ENCODE data around the gene BORCS5.
"Not testable (repeated sequence)": the region's sequence is repeated elsewhere in the genome, so short reads cannot be mapped to it uniquely, and the experiment has no call there.

BORCS5 gene

DNA sequence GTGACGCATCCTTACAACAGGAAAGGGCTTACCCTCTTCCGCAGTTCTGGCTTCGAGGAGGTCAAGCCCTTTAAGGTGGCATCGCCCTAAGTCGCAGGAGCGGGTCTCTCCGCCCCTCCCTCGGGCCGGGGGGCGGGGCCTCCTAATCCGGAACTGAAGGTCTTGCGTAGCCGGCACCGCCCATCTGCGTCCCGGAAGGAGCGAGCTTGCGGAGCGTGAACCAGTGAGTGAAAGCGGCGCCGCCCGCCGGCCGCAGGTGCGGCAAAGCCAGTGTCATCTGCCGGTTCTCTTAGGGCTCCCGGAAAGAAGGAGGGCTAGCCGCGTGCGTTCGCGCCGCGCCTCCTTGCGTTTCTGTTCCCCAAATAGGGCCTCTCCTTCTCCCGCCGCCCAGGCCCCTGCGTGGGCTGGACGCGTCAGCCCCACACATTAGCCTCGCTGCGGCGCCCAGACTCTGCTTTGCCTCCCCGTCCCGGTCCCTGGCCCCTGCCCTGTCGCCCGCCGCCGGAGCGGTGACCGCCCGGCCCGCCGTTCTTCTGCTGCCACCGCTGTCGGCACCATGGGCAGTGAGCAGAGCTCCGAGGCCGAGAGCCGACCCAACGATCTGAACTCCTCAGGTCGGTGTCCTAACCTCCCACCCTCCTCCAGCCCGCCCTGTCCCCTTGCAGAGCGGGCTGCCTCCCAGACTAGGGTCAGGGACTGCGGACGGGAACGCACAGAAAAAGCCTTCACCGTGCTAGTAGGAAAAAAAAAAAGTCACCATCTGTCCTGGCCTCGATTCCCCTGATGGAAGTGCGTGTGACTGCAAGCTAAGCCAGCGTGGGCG, at the start of gene BORCS5:
Gene BORCS5 (plus strand): TSS at position 183 of the 823 bp plus-strand sequence. CDS start 374 bp downstream, at position 557.
- DNase-seq (ENCODE audit: low read depth): peak; percentile 98

DNA sequence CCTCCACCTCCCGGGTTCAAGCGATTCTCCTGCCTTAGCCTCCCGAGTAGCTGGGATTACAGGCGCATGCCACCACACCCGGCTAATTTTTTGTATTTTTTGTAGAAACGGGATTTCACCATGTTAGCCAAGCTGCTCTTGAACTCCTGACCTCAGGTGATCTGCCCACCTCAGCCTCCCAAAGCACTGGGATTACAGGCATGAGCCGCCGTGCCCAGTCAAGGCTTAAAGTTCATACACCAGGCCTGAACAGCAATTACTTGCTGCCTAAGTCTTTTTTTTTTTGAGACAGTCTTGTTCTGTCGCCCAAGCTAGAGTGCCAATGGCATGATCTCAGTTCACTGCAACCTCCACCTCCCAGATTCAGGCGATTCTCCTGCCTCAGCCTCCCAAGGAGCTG, 46.2 kb upstream of the BORCS5 start:
- DNase-seq (ENCODE audit: low read depth): not testable (repeated sequence)

DNA sequence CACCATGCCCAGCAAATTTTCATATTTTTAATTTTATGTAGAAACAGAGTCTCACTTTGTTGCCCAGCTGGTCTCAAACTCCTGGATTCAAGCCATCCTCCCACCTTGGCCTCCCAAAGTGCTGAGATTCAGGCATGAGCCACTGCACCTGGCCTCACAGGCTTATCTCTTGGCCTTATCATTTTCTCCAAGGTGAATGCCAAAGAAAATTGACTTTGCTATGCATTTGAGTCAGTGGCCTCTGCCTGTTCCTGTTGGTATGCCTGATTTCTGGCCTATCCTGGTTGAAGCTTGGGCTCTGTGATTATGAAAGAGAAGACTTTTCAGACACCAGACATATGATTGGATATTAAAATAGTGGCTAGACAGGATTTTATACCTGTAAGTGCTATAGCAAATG, 41.0 kb upstream of the BORCS5 start:
- DNase-seq (ENCODE audit: low read depth): no peak

DNA sequence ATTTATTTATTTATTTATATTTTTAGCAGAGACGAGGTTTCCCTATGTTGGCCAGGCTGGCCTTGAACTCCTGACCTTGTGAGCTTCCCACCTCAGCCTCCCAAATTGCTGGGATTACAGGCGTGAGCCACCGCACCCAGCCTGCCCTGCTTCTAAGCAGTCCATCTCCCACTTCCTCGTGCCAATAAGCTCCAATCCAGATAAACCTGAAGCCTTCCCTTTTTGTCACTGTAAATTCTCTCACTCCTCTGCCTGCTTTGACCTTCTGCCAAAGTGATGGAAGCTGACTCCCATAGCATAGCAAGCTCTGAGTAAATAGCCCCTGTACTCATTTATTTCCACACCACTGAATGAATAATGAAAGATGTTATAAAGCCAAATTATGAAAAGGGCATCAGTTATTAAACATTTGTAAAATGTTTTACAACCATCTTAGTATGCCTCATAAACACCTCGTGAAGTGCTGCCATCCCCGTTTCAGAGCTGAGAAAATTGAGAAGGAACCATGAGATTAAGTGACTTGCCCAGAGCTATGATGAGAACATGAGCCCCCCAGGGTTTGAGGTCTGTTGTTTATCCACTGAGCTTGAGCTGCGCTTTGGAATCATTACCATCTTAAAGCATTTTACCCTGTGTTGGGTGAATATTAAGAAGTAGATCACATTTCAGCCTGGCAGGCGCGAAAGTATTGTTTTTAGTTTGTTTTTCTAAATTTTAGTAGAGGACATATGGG, 37.3 kb upstream of the BORCS5 start:
- DNase-seq (ENCODE audit: low read depth): no peak

DNA sequence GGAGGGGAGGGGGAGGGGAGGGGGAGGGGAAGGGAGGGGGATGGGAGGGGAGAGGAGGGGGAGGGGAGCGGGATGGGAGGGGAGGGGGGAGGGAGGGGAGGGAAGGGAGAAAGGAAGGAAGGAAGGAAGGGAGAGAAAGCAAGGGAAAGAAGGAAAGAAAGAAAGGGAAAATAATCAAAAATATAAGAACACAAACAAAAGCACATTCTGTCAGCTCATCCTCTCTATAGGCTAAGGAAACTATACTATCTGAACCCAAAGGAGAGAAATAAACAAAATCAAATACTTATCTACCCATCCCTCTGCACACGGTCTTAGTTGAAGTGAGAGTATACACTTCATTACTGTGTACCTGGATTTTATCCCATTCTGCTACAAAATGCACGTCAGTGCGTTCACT, 33.8 kb upstream of the BORCS5 start:
- no peak for DNase-seq (ENCODE audit: low read depth)

DNA sequence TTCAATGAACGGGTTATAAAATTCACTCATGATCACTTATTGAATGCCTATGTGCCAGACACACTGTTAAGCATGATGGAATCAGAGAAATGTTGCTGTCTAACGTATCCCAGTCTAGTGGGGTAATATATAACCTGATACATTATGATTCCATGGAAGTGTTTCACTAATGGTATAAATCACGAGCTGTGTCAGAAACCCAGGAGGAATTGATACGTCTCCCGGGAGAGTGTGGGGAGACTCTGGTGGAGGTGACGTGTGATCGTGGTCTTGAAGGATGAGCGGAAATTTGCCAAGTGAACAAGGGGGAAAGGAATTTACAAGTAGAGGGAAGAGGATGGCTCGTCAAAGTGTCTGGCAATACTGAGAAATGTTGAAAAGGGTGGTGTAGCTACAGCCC, 33.3 kb upstream of the BORCS5 start:
- no peak for DNase-seq (ENCODE audit: low read depth)

DNA sequence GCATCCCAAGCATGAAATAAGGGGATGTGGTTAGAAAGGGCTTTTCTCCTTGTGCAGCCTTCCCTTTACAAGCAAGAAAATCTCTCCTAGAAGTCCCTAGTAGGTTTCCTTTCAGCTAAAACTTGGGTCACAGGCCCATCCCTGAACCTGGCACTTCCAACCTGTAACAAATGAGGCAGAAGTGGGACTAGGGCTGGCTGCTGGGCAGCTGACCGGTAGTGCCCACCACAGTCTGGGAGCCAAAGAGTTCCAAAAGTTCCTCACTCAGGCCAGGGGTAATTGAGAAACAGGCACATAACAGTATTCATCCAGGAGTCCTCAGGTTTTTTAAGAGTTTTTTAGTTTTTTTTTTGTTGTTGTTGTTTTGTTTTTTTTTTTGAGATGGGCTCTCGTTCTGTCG, 30.6 kb upstream of the BORCS5 start:
- no peak for DNase-seq (ENCODE audit: low read depth)

DNA sequence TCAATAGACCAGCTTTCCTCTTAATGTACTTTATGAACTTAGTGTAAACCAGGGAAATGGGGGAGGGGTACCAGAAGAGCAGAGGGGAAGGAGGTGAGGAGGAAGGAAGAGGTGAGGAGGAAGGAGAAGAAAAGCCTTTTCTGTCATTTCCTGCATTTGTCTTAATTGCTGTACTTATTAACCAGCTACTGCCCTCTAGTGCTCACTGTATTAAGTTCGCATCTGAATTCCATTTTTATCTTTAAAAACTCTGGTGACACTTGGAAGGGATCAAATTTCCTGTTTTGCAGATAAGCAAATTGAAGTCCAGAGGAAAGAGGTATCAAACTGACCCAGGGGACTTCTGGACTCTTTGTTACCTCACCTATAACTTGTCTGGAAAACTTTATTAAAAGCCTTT, 29.1 kb upstream of the BORCS5 start:
- no peak for DNase-seq (ENCODE audit: low read depth)

DNA sequence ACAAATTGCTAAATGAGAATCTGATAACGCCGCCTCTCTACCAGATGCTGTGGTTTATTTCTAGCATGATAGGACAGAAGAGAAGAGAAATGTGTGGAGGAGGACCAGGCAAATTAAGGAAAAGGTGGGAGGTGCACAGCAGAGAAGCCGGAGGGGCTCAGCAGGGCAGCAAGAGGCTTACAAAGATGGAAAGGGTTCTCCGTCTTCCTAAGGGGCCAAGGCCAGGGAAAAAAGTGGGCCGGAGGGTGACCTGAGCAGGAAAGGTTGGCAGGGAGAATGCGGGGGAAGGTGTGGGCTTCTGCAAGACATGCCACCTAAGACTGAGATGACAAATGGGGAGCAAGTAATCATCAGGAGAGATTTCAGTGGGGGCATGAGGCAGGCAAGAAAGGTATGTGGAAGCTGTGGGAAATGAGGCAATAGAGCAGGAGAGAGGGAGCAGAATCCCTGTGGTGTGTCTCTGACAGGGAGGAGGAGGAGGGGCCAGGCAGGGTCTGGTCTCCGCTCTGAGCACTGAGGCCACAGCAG, 25.6 kb upstream of the BORCS5 start:
- DNase-seq (ENCODE audit: low read depth): no peak

DNA sequence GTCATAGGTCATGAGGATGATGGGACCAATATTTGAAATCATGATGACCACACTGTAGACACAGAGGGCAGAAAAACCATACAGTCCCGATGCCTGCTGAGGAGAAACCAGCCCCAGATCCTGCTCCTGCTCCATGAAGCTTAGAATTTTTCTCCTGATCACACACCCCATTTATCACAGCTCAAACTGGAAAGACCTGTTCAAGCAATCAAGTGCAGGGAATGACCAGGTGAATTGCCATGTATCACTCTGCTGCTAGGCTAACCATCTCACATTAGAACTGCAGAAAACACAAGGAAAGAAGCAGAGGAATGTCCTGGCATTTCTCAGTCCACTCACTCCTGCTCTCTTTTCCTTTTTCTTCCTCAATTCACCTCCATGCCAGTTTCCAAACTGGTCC, 25.0 kb upstream of the BORCS5 start:
- DNase-seq (ENCODE audit: low read depth): no peak

DNA sequence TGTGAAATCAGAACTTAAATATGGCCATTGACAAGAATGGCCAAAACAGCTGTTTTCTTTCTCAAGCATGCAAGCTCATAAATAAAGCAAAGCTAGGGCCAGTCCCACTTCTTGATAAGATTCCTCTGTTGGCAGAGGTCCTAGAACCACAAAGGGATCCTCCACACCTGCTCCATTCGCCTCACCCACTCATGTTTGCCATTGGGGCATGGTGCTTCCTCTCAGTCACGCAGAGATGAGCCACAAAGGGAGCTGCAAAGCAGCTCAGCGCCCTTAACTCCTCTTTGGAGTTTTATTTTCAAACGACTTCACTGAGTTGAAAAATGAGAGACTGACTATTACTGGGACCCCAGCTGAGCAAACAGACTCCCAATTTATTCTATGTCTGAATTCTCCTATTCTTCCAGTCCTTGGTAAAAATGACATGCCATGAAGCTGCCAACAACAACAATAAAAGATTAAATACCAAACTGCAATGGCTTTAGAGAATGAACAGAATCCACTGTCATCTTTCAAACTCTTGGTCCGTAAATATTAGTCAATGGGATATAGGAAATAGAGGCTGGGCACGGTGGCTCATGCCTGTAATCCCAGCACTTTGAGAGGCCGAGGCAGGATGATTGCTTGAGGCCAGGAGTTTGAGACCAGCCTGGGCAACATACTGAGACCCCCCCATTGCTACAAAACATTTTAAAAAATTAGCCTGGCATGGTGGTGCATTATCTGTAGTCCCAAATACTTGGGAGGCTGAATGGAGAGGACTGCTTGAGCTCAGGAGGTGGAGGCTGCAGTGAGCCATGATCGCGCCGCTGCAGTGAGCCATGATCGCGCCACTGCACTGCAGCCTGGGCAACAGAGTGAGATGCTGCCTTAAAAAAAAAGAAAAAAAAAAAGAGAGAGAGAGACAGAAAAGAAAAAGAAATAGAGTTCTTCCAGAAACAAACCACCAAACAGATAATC, 23.2 kb upstream of the BORCS5 start:
- DNase-seq (ENCODE audit: low read depth): no peak

DNA sequence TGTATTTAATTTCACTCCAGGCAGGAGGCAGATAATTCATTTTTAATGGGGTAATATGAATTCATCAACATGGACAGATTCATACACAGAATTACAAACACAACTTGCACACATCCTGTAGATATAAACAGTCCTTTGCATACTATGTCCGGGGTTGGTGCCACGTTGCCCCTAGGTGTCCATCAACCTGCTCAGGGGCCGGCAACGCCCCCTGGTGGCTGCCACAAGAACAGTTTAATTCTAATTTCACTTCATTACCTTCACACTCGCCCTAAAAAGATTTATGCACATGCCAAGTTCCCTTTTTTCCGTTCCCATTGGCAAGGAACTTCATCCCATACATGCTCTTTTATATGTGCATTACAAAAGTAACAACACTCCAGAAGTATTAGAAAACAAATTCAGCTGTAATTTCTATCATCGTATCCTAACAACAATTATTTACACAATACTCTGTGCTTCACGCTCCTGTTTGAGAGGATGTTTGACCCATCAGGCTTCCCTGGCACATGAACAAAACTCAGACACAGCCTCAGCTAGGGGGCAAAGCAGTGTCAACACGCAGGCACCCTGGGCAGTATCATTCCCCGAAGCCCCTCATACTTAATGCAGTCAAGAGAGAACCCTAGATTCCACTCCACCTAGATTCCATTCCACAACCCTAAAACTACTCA, 22.4 kb upstream of the BORCS5 start:
- DNase-seq (ENCODE audit: low read depth): peak; percentile 46

DNA sequence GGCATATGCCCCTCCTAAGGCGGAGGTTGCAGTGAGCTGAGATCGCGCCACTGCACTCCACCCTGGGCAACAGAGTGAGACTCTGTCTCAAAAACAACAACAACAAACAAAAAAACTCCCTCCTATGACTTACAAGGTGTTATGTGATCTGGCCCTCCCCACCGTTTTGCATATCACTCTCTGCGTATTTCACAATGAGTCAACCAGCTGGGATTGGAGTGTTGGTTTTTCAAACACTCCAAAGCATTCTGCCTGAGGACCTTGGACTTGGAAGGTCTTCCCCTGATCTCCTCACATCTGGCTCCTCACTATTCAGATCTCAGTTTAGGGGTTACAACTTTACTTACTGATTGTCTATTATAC, 20.8 kb upstream of the BORCS5 start:
- no peak for DNase-seq (ENCODE audit: low read depth)

DNA sequence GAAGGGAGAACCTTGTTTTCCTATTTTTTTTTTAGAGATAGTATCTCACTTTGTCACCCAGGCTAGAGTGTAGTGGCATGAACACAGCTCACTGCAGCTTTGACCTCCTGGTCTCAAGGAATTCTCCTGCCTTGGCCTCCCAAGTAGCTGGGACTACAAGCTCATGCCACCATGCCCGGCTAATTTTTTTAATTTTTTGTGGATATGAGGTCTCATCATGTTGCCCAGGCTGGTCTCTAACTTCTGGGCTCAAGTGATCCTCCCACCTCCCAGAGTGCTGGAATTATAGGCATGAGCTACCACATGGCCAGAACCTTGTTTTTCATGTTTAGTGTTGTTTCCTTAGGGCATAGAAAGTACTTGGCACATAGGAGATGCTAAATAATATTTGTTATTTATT, 20.4 kb upstream of the BORCS5 start:
- DNase-seq (ENCODE audit: low read depth): no peak

DNA sequence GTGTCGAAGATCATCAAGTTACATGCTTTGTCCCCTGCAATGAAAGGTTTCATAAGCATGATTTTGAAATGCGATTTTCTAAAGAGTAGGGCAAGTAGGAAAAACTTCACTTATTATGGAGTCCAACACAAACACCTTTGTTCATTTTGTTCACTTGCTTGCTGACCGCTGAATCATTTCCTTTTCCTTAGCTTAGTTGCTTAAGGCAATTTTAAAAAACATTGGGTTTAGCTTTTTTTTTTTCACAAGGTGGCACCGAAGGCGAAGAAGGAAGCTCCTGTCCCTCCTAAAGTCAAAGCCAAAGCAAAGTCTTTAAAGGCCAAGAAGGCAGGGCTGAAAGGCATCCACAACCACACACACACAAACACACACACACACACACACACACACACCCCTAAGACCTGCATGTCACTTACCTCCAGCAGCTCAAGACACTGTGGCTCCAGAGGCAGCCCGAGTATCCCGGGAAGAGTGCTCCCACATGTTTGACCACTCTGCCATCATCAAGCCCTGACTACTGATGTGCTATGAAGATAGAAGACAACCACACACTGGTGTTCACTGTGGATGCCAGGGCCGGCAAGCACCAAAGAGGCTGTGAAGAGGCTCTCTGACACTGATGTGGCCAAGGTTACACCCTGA, 18.2 kb upstream of the BORCS5 start:
- no peak for DNase-seq (ENCODE audit: low read depth)

DNA sequence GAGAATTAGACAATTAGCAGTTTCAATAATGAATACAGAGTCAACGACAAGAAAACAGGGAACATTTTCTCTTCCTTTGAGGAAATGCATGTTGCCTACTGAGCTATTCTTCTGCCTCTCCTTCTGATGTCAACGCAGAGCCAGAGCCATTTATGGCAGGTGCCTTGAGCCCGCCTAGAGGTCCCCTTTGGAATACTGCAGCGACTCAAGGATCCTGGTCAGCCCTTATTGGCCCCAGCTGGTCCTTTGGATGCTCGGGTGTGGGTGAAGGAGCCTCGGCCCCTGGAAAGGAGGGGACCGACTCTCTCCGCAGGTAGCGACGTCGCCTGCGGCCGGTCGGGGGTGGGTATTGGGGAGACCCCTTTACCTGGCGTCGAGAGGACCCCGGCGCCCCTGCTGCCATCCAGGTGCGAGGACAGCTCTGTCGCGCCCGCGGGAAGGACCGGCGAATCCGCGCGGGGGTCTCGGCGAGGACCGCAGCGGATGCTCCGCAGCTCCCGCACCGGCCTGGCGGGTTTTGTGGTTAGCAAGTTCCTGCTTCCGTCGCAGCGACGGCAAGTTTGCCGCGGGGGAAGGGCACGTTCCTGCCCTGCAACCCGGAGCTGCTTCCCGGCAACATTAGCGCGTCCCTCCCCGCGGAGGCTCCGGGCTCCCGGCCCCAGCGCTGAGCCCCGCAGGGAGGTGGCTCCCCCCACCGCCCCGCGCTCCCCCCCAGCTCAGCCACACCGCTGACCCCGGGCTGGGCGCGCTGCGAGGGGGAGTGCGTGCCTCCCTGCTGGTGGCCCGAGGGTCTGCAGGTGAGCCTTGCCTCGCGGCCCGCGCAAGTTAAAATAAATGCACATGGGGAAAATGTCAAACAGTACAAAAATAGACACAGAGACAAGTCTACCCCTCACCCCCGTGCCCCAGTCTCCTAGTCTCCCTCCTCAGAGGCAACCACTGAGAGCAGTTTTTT, 6.9 kb upstream of the BORCS5 start, which contains the start of gene MANSC1:
Gene MANSC1 (minus strand): TSS at position 532 of the 955 bp plus-strand sequence. CDS start 6,928 bp downstream, outside the sequence.
- DNase-seq (ENCODE audit: low read depth): peak; percentile 40

DNA sequence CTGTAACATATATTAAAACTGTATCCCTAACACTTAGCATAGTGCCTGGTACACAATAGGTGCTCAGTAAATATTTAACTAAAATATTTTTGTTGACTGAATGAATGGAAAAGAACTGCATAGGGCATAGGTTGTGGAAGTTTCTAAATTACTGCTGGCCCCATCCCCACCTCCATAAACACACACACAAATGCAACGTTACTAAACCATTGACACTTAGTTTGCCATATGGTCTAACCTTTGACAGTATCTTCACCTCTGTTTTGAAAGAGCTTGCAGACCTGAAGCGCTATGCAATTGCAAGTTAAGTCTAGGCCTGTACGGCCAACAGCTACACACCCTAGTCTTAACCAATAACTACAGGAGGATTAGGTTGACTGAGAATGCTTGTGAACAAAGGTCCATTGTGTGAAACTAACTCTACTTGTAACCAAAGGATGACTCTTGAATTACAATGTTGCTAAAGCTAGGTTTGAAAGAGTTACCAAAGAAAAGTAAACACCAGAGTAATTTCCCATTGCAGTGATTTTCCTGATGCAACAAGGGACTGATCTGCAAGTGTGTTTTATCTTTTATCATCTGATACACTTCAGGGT, 5.9 kb upstream of the BORCS5 start:
- no peak for DNase-seq (ENCODE audit: low read depth)

DNA sequence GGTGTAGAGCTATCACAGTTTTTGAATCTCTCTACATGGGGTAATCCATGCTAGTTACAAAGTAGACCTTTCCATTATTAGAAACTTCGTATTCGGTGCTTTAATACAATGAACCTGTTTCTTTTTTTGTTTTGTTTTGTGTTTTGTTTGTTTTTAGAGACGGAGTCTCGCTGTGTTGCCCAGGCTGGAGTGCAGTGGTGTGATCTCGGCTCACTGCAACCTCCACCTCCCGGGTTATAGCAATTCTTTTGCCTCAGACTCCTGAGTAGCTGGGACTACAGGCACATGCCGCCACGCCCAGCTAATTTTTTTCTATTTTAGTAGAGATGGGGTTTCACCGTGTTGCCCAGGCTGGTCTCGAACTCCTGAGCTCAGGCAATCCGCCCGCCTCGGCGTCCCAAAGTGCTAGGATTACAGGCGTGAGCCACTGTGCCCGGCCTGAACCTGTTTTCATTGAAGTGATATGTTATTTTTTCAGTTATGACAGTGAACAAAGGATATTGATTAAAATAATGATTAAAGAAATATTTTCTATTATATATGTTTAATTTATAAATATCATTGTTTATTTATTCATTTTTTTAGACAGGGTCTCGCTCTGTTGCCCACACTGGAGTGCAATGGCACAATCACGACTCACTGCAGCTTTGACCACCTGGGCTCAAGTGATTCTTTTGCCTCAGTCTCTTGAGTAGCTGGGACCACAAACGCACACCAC, 5.3 kb upstream of the BORCS5 start:
- not testable (repeated sequence) for DNase-seq (ENCODE audit: low read depth)

DNA sequence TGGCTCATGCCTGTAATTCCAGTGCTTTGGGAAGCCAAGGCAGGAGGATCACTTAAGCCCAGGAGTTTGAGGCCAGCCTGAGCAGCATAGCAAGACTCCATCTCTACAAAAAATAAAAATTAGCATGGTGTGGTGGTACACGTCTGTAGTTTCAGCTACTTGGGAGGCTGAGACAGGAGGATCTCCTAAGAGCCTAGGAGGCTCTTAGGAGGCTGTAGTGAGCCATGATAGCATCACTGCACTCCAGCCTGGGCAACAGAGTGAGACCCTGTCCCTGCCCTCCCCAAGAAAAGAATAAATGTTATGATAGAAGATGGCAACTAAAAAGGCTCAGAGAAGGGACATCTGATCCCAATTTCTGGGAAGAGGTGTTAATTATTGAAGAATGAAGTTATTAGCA, 3.6 kb upstream of the BORCS5 start:
- DNase-seq (ENCODE audit: low read depth): no peak

All from activated T-helper 1 cell treated with Interleukin-2 at 50 U/mL for 16 hours (primary cell).